GM20431 (cell line): ENCODE data around the gene YPEL1.
"Not testable (repeated sequence)": the region's sequence is repeated elsewhere in the genome, so short reads cannot be mapped to it uniquely, and the experiment has no call there.

Experiments
- in situ Hi-C: fragments of 300-500 bp; cut with MseI, MboI; formaldehyde crosslinking; loops from one replicate; pipeline ENCODE4 v1.15.0; 2020; ENCODE audit warnings: low sequenced_read_pairs; ENCODE audit not compliant: unreplicated experiment

The YPEL1 gene

GRCh38 chr22:21754523-21754922 lies 18.9 kb upstream of the YPEL1 start:
- in situ Hi-C loops = no loop called here

GRCh38 chr22:21753374-21754111 lies 17.9 kb upstream of the YPEL1 start:
- in situ Hi-C loops = no loop called here

- in situ Hi-C loops = no loop called here
These were observed 16.7 kb upstream of the YPEL1 start for GRCh38 chr22:21752276-21752675.

- in situ Hi-C loops = no loop called here
These were observed 10.4 kb upstream of the YPEL1 start for GRCh38 chr22:21745948-21746347.

GRCh38 chr22:21744917-21745316 lies 9.3 kb upstream of the YPEL1 start:
- in situ Hi-C loops = not testable (repeated sequence)

- in situ Hi-C loops = no loop called here
These were observed 6.2 kb upstream of the YPEL1 start for GRCh38 chr22:21741790-21742189.

- in situ Hi-C loops = no loop called here
These were observed 5.5 kb upstream of the YPEL1 start for GRCh38 chr22:21741059-21741458.

GRCh38 chr22:21739828-21740377 lies 4.3 kb upstream of the YPEL1 start:
- in situ Hi-C loops = no loop called here

- in situ Hi-C loops = no loop called here
These were observed 3.4 kb upstream of the YPEL1 start for GRCh38 chr22:21738966-21739365.

- in situ Hi-C loops = no loop called here
These were observed 2.5 kb upstream of the YPEL1 start for GRCh38 chr22:21738081-21738480.

- in situ Hi-C loops = no loop called here
These were observed 1.4 kb upstream of the YPEL1 start for GRCh38 chr22:21736948-21737347.

GRCh38 chr22:21736084-21736642 lies 569 bp upstream of the YPEL1 start:
- in situ Hi-C loops = no loop called here

- in situ Hi-C loops = no loop called here
These were observed 924 bp downstream of the YPEL1 start for GRCh38 chr22:21734540-21735199.

GRCh38 chr22:21731503-21731902 lies 4.1 kb downstream of the YPEL1 start:
- in situ Hi-C loops = no loop called here

GRCh38 chr22:21730535-21731308 lies 4.9 kb downstream of the YPEL1 start:
- in situ Hi-C loops = no loop called here

GRCh38 chr22:21729184-21729583 lies 6.4 kb downstream of the YPEL1 start:
- in situ Hi-C loops = not testable (repeated sequence)

- in situ Hi-C loops = no loop called here
These were observed 7.3 kb downstream of the YPEL1 start for GRCh38 chr22:21728270-21728669.

- in situ Hi-C loops = no loop called here
These were observed 7.8 kb downstream of the YPEL1 start for GRCh38 chr22:21727768-21728167.

GRCh38 chr22:21727159-21727558 lies 8.4 kb downstream of the YPEL1 start:
- in situ Hi-C loops = no loop called here

GRCh38 chr22:21726650-21727049 lies 8.9 kb downstream of the YPEL1 start:
- in situ Hi-C loops = no loop called here
